Dendritic cell treated with granulocyte-macrophage colony-stimulating factor and Interleukin-4, amounts not matched to agents 40 ng/mL and 50 ng/mL, for 4 days (primary cell): ENCODE results near the gene OSBPL2.

Source experiments
- H3K27ac Mint-ChIP-seq: one replicate; pipeline ENCODE4 v1.8.0; 2022; ENCODE audit warnings: mild to moderate bottlenecking, mixed read lengths
- H3K27me3 Mint-ChIP-seq: one replicate; pipeline ENCODE4 v1.8.0; 2022; ENCODE audit warnings: mild to moderate bottlenecking, mixed read lengths
- H3K36me3 Mint-ChIP-seq: one replicate; pipeline ENCODE4 v1.8.0; 2022; ENCODE audit warnings: low read depth, mixed read lengths
- H3K4me1 Mint-ChIP-seq: one replicate; pipeline ENCODE4 v1.8.0; 2022; ENCODE audit warnings: low read depth, mixed read lengths
- H3K4me3 Mint-ChIP-seq: one replicate; pipeline ENCODE4 v1.8.0; 2022; ENCODE audit warnings: mild to moderate bottlenecking, moderate library complexity, mixed read lengths
- H3K9me3 Mint-ChIP-seq: one replicate; pipeline ENCODE4 v1.8.0; 2022; ENCODE audit warnings: mixed read lengths
- intact Hi-C: fragments of 100-400 bp; cut with micrococcal nuclease; formaldehyde crosslinking; loops from one replicate; pipeline ENCODE4 v1.15.0; 2022

The OSBPL2 gene

DNA sequence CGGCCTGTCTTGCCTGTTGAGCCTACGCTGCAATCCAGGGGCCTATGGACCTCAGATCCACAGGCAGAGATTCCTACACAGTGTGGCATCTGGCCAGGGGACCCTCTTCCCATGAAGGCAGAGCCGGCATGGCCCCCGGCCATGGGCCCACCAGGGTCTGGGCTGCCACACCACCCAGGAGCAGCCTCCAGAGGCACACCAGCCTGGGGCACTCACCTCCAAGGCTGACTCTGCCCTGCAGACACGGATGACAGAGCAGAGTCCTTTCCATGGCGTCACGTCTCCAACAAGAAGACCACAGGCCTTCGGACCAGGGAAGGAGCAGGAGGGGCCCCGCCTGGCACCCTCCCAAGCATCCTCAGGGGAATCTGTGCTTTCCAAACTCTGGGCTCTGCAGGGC, 14.8 kb upstream of the OSBPL2 start:
- no peak overlapping the region for H3K4me3 Mint-ChIP-seq
- H3K36me3 Mint-ChIP-seq = no peaks in the 10 kb centered on the region

DNA sequence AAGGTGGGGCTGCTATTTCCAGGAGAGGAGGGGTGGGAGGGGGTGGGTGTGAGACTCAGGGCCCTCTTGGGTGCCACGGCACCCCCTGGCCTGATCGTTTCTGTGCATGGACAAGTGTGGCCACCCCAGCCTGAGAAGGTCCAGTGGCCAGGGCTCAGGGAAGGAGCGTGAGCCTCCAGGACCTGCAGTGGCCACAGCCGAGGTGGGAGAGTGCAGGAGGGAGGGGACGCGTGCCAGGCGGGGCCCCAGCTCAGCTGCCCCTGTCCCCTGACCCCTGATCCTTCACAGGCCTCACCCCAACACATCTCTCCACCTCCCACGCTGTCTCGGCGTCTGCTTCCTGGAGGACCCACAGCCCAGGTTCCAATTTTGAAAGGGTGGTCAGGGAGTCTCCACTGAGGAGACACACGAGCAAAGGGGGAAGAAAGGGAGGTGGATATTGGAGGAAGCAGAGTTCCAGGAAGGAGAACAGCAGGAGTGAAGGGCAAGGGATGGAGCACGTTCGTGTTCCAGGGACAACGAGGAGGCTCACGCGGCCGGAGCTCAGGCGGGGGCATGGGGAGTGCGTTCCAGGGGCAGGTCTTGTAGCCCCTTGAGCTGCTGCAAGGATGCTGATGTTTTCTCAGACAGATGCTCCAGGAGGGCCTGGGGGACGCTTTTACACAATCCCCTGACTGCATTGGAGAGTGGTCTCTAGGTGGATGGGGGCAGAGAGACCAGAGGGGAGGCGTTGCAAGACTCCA, 14.0 kb upstream of the OSBPL2 start:
- intact Hi-C loops = no loop called here

More for the DNA sequence above, 14.8 kb upstream of the OSBPL2 start:
- Mint-ChIP-seq H3K27ac (no peak overlapping the region), H3K4me1 (peaks cover 9% of the 10 kb centered on the region), H3K9me3 (no peaks in the 10 kb centered on the region), H3K27me3 (peaks cover 69% of the 10 kb centered on the region)
- intact Hi-C loops = no loop called here

DNA sequence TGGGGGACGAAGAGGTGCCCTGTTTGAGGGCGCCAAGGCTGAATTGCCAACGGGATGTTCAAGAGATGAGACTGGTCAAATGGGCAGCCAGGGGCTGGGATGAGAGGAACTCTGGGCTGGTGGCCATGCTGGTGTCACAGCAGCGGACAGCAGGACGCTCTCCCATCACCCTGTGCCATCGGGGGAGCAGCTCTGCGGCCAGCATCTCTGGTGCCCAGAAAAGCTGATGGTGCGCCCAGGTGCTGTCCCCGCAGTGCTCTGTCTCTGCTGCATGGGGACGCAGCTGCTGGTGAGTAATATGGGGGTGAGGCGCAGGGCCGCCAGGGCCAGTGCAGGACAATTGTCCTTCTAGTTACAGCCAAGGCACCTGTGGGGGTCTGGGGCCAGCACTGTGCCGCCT, 13.3 kb upstream of the OSBPL2 start:
- Mint-ChIP-seq H3K4me1 (no peaks in the 10 kb centered on the region), H3K9me3 (no peaks in the 10 kb centered on the region), H3K36me3 (no peaks in the 10 kb centered on the region), H3K4me3 (no peak overlapping the region), H3K27me3 (peaks cover 58% of the 10 kb centered on the region), H3K27ac (no peak overlapping the region)
- intact Hi-C loops = no loop called here

More for the DNA sequence above, 14.0 kb upstream of the OSBPL2 start:
- Mint-ChIP-seq H3K4me3 (no peak overlapping the region), H3K27ac (no peak overlapping the region), H3K27me3 (peaks cover 62% of the 10 kb centered on the region), H3K36me3 (no peaks in the 10 kb centered on the region), H3K4me1 (peaks cover 5% of the 10 kb centered on the region), H3K9me3 (no peaks in the 10 kb centered on the region)

DNA sequence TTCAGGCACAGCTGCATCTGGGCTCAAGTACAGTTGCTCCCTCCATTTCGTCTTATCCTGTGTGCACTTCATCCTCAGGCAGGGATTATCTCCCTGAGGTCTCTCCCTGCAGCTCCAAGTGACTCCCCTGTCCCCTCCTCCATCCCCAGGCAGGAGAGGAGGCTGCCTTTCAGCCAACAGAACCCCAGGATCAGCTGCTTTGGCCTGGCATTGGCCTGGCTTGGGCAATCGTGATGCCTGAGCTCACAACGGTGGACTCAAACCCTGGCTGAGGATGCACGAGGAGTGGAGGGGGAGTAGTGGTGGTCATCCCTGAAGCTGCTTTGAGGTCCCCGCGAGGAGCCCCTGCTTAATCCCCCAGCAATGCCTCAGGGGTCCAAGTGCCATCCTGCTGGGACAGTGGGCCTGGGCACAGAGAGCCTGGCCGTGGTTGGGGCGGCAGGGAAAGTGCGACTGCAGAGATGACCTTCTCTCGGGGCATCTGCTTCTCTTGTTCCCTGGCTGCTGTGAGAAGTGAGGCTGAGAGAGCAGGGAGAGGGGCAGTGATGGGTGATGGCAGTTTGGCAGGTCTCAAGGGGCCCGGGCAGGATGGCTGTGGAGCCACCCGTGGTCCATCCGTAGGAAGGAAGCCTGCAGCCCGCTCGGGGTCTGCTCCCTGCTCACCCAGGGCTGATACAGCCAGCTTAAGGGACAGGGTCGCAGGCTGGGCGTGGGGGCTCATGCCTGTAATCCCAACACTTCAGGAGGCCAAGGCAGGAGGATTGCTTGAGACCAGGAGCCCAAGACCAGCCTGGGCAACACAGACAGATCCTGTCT, 12.3 kb upstream of the OSBPL2 start:
- Mint-ChIP-seq H3K4me1 (no peaks in the 10 kb centered on the region), H3K27ac (no peak overlapping the region), H3K27me3 (peaks cover 50% of the 10 kb centered on the region), H3K9me3 (no peaks in the 10 kb centered on the region), H3K36me3 (no peaks in the 10 kb centered on the region), H3K4me3 (no peak overlapping the region)
- intact Hi-C loops = no loop called here

DNA sequence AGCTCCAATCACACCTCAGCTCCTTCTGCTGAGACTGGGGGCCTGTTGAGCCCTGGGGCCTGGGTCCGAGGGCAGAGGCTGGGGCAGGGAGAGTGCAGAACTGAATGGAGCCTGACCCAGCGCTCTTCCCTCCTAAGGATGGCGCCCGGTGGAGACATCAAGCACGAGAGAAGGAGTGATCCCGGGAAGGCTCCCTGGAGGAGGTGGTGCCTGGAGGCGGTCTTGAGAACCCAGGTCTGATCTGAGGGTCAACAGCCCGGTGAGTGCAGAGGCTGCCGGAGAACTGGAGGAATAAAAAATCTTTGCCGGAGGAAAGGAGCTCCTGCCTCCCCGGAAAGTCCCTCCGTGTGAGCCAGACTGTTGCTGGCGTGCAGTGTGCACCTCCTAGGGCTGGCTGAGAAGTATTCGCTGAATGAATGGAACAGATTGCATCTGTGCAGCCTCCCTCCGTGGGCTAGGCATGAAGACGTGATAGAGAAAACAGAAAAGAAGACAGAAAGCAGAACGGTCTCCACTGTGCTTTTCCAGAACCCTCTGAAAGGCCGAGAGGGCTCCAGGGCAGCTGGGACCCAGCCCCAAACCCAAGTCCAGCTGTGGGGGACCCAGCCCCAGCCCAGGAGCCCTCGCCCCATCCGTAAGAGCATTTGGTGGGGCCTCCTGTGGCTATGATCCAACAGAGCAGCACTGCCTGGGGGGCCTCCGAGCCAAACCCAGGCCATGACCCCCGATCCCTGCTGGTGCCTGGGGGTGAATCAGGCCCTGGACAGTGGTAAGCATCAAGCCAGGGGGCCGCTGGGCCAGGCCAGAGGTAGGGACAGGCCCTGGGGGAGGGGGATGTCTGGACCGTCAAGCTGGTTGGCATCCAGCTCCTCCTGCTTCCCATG, 11.4 kb upstream of the OSBPL2 start:
- Mint-ChIP-seq H3K9me3 (no peaks in the 10 kb centered on the region), H3K4me1 (no peaks in the 10 kb centered on the region), H3K36me3 (no peaks in the 10 kb centered on the region), H3K27ac (no peak overlapping the region), H3K27me3 (peaks cover 41% of the 10 kb centered on the region), H3K4me3 (no peak overlapping the region)
- intact Hi-C loops = no loop called here

DNA sequence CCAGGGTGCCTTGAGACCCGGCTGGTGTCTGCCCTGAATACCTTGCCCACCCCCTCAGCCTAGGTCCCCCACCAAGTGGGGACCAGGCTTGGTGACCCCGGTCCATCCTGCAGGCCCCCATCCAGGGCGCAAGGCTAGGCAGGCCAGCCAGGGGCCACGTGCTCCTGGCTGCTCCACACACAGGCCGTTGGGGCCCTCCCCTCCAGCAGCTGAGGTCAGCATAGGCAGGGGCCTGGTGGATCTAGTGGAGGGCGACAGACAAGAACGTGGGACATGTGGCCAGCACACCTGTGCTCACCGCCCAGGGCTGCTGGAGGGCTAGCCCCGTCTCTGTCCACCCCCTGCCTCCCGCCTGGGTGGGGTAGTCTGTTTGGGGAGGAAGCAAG, 10.7 kb upstream of the OSBPL2 start:
- Mint-ChIP-seq H3K9me3 (no peaks in the 10 kb centered on the region), H3K4me3 (no peak overlapping the region), H3K27ac (no peak overlapping the region), H3K4me1 (no peaks in the 10 kb centered on the region), H3K27me3 (peaks cover 38% of the 10 kb centered on the region), H3K36me3 (no peaks in the 10 kb centered on the region)
- intact Hi-C loops = no loop called here

DNA sequence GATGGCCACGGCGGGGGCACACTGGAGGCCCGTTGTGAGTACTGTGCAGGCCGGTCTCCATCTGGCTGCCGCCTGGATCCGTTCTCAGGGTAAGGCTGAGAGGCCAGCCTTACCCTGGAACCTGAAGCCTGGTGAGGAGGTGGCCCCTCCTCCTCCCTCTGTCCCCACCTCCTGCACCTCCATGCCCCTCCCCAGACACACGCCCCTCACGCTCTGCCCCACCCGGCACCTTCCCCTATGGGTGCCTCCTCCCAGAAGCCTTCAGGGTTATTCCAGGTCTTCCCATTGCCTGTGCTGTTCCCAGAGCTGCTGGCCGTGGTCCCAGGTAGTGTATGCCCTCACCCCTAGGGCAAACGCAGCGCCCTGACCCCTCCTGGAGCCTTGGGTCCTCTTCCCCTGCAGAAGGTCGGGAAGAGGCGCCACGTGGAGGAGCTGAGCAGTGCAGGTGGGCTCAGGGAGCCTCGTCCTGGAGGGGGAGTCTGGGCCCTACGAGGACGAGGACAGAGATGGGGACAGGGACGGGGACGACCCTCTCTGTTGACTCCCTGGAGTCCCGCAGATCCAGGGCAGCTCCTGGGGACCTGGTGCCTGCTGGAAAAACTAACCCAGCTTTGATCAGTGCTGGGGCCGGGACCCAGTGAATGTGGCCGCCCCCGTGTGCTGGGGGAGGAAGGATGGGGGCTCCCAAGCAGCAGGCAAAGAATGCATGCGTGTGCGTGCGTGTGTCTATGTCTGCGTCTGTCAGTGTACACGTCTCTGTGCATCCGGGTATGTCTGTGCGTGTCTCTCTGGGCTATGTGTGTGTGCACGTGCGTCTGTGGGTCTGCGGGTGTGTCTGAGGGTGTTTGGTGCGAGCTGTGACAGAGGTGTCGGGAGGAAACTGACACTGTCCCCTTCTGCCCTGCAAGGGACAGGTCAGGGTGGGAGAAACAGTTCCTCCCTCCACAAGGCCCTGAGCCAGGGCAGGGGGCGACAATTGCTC, 10.1 kb upstream of the OSBPL2 start:
- no peaks in the 10 kb centered on the region for H3K9me3 Mint-ChIP-seq
- H3K27ac Mint-ChIP-seq = no peak overlapping the region
- H3K36me3 Mint-ChIP-seq = no peaks in the 10 kb centered on the region
- intact Hi-C loops = no loop called here
- H3K27me3 Mint-ChIP-seq = peaks cover 33% of the 10 kb centered on the region
- H3K4me3 Mint-ChIP-seq = no peak overlapping the region
- no peaks in the 10 kb centered on the region for H3K4me1 Mint-ChIP-seq

DNA sequence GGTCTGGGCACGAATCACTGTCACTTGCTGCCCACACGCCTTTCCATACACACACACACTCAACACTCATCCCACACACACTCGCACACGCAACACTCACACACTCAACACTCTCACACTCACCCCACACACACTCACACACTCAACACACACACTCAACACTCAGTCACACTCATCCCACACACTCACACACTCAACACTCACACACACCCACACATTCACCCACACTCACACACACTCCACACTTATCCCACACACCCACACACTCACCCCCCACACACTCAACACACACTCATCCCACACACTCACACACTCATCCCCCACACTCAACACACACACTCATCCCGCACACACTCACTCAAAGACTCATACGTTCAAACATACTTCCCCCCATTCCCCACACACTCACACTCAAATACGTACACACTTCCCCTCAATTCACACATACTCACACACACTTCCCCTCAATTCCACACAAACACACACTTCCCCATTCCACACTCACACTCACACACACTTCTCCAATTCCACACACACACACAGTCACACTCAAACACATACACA, 9.3 kb upstream of the OSBPL2 start:
- no peak overlapping the region for H3K27ac Mint-ChIP-seq
- no peaks in the 10 kb centered on the region for H3K4me1 Mint-ChIP-seq
- no peak overlapping the region for H3K4me3 Mint-ChIP-seq
- peaks cover 7% of the 10 kb centered on the region for H3K9me3 Mint-ChIP-seq
- intact Hi-C loops = no loop called here
- no peaks in the 10 kb centered on the region for H3K36me3 Mint-ChIP-seq
- peaks cover 30% of the 10 kb centered on the region for H3K27me3 Mint-ChIP-seq

DNA sequence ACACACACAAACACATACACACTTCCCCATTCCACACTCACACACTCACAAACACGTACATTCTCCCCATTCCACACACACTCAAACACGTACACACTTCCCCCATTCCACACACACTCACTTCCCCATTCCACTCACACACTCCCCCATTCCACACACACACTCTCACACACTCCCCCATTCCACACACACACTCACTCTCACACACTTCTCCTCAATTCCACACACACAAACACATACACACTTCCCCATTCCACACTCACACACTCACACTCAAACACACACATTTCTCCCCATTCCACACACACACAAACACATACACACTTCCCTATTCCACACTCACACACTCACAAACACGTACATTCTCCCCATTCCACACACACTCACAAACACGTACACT, 8.7 kb upstream of the OSBPL2 start:
- H3K27me3 Mint-ChIP-seq = peaks cover 28% of the 10 kb centered on the region
- H3K36me3 Mint-ChIP-seq = no peaks in the 10 kb centered on the region
- H3K9me3 Mint-ChIP-seq = peaks cover 7% of the 10 kb centered on the region
- no peaks in the 10 kb centered on the region for H3K4me1 Mint-ChIP-seq
- intact Hi-C loops = no loop called here
- H3K27ac Mint-ChIP-seq = no peak overlapping the region
- H3K4me3 Mint-ChIP-seq = no peak overlapping the region

DNA sequence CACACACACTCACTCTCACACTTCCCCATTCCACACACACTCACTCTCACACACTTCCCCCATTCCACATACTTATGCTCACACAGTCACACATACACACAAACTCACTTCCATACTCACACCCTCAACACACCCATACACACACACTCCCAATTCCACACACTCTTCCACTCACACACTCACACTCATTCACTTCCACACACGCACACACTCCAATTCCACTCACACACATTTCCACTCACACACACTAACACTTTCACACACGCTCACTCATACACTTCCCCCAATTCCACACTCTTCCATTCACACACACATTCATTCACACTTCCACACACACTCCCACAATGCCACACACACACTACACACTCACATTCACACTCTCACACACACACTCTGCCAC, 8.0 kb upstream of the OSBPL2 start:
- intact Hi-C loops = no loop called here
- peaks cover 7% of the 10 kb centered on the region for H3K9me3 Mint-ChIP-seq

DNA sequence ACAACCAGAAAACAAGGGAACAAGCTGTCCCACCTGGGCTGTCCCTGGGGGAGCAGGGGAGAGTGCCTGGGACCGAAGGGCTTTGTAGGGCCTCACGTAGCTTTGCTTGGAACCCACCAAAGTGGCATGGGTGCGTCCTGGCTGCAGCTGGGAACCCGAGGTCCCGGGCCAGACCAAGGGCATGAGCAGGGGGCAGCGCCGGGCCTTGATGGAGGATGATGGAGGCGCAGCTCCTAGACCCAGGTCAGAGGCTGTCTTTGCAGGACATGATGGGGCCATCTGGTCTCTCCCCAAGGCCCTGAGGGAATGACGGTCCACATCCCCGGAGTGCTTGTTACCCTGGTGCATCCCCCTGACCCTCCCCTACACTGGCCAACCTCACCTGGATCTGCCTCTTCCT, 7.6 kb upstream of the OSBPL2 start:
- Mint-ChIP-seq H3K4me3 (no peak overlapping the region), H3K27me3 (peaks cover 26% of the 10 kb centered on the region), H3K36me3 (no peaks in the 10 kb centered on the region)

More for the DNA sequence above, 8.0 kb upstream of the OSBPL2 start:
- H3K4me3 Mint-ChIP-seq = no peak overlapping the region
- H3K36me3 Mint-ChIP-seq = no peaks in the 10 kb centered on the region
- H3K27me3 Mint-ChIP-seq = peaks cover 28% of the 10 kb centered on the region
- no peaks in the 10 kb centered on the region for H3K4me1 Mint-ChIP-seq
- H3K27ac Mint-ChIP-seq = no peak overlapping the region

DNA sequence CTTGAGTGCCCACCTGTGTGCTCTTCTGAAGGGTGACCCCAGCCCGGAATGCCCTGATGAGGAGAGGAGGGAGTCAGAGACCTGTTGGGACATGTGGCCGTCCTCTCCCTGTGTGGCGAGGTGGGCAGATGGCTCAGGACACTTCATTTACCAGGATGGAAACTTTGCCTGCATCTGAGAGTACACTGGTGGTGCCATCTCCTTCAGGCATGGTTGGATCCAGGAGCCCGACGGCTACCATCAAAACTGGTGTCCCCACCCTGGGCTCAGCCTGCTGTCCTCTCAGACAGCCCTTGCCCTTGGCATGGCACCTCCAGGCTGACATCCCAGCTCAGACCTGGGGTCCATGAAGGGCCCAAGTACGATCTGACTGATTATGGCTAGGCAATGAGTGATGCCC, 7.0 kb upstream of the OSBPL2 start:
- Mint-ChIP-seq H3K9me3 (peaks cover 7% of the 10 kb centered on the region), H3K27ac (no peak overlapping the region), H3K4me1 (no peaks in the 10 kb centered on the region), H3K4me3 (no peak overlapping the region), H3K36me3 (no peaks in the 10 kb centered on the region), H3K27me3 (peaks cover 25% of the 10 kb centered on the region)
- intact Hi-C loops = no loop called here

More for the DNA sequence above, 7.6 kb upstream of the OSBPL2 start:
- Mint-ChIP-seq H3K9me3 (peaks cover 7% of the 10 kb centered on the region), H3K27ac (no peak overlapping the region), H3K4me1 (no peaks in the 10 kb centered on the region)
- intact Hi-C loops = no loop called here

DNA sequence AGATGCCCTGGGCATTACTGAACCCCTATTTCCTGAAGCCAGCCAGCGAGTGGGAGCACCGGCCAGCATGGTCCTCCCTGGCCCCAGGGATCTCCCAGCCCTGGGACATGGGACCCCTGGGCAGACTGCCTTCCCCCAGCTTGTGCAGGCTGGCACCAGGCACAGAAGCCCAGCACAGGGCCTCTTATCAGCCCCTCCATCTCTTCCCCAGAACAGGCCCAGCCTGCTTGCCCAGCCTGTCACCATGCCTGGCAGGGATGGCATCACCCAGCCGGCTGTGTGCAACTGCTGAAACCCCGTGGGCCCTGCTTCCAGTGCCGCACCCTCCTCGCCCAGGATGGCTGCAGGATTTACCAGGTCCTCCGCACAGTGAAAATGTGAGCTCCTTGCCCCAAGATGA, 6.1 kb upstream of the OSBPL2 start:
- no peaks in the 10 kb centered on the region for H3K36me3 Mint-ChIP-seq
- no peaks in the 10 kb centered on the region for H3K4me1 Mint-ChIP-seq
- peaks cover 7% of the 10 kb centered on the region for H3K9me3 Mint-ChIP-seq
- intact Hi-C loops = no loop called here
- no peak overlapping the region for H3K4me3 Mint-ChIP-seq
- H3K27ac Mint-ChIP-seq = no peak overlapping the region
- peaks cover 16% of the 10 kb centered on the region for H3K27me3 Mint-ChIP-seq
